ENCODE data around the gene RAP1GAP.

The RAP1GAP gene

GRCh38 chr1:21623410-21623961, 45.7 kb downstream of the RAP1GAP start:
- Histone ChIP-seq H3K79me2 (ENCODE audit: low read length) (no peaks in the 10 kb centered on the region), H3K27me3 (replicated peaks; ENCODE audit: insufficient read depth, low read length) (peaks cover 68% of the 10 kb centered on the region), H3K9me3 (replicated peaks; ENCODE audit: insufficient read depth, low read length) (no peaks in the 10 kb centered on the region), H3K9me2 (replicated peaks; ENCODE audit: insufficient read depth, low read length) (no peaks in the 10 kb centered on the region), H3K4me1 (ENCODE audit: low read length) (0 out of 2 replicates have a peak, but pooled peaks cover 4% of the 10 kb centered on the region), H4K20me1 (ENCODE audit: insufficient read depth, low read length) (no peaks in the 10 kb centered on the region), H3F3A (ENCODE audit: insufficient read depth, low read length) (no peaks in the 10 kb centered on the region), H2AFZ (ENCODE audit: low read length) (no peak overlapping the region), H3K27ac (ENCODE audit: low read length) (no peak overlapping the region), H3K4me2 (ENCODE audit: low read depth, low read length) (no peak overlapping the region), H3K36me3 (replicated peaks; ENCODE audit: insufficient read depth, low read length) (no peaks in the 10 kb centered on the region), H3K4me3 (ENCODE audit: low read length) (no peak overlapping the region), H3K9ac (ENCODE audit: low read length) (no peak overlapping the region)
- TF ChIP-seq, protein P1, sequence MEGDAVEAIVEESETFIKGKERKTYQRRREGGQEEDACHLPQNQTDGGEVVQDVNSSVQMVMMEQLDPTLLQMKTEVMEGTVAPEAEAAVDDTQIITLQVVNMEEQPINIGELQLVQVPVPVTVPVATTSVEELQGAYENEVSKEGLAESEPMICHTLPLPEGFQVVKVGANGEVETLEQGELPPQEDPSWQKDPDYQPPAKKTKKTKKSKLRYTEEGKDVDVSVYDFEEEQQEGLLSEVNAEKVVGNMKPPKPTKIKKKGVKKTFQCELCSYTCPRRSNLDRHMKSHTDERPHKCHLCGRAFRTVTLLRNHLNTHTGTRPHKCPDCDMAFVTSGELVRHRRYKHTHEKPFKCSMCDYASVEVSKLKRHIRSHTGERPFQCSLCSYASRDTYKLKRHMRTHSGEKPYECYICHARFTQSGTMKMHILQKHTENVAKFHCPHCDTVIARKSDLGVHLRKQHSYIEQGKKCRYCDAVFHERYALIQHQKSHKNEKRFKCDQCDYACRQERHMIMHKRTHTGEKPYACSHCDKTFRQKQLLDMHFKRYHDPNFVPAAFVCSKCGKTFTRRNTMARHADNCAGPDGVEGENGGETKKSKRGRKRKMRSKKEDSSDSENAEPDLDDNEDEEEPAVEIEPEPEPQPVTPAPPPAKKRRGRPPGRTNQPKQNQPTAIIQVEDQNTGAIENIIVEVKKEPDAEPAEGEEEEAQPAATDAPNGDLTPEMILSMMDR (IDR thresholded peaks at IDR 0.05; ENCODE audit: low read length), result no peak
- TF ChIP-seq EZH2phosphoT487 (IDR thresholded peaks at IDR 0.05; ENCODE audit: low read length) (no peak), EZH2 (optimal IDR thresholded peaks at IDR 0.05; ENCODE audit: low read depth, low read length) (no peak)
- no peak for DNase-seq

DNA sequence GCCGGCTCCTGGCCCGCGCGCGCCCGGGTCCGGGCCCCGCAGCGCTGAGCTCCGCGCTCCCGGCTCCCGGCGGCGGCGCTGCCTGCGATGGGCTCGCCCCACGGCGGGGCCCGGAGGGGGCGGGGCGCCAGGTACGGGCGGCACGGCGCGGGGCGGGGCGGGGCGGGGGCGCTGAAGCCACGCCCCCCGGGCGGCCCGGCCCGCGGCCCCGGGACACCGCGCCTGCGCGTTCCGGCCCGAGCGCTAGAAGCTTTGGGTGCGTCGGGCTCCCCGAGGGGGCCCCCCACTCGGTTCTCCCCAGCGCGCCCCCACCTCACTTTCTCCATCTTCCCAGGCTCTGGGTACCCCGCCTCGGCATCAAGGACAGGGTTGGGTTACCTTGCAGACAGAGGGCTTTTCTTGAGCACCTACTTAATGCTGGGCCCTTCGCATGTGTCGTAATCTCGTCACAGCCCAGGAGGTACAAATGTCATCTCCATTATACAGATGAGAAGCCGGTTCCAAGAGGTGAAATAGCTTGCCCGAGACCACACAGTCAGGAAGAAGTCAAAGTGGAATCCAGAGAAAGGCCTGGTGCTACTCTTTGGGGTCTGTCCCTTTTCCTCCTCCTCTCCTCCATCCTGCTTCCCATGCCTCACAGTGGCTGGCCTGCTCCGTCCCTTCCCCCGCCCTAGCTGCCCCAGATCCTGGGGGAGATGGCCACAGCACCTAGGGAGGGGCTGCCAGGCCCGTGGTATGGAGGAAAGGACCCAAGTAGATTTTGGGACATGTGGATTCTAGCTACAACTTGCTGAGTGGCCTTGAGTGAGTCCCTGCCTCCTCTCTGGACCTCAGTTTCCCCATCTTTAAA, 46.5 kb downstream of the RAP1GAP start:
- H3K4me3 ChIP-seq (ENCODE audit: low read length), result peak overlapping the region; percentile 49; the same call in 1 of the 2 replicates
- peak; percentile 59 for DNase-seq
- H3K4me2 ChIP-seq (ENCODE audit: low read depth, low read length), result peak overlapping the region; percentile 85
- 0 out of 2 replicates have a peak, but pooled peaks cover 4% of the 10 kb centered on the region for H3K4me1 ChIP-seq (ENCODE audit: low read length)
- no peaks in the 10 kb centered on the region for H3F3A ChIP-seq (ENCODE audit: insufficient read depth, low read length)
- H4K20me1 ChIP-seq (ENCODE audit: insufficient read depth, low read length), result no peaks in the 10 kb centered on the region
- H3K9me3 ChIP-seq (replicated peaks; ENCODE audit: insufficient read depth, low read length), result no peaks in the 10 kb centered on the region
- H3K79me2 ChIP-seq (ENCODE audit: low read length), result no peaks in the 10 kb centered on the region
- peak overlapping the region; percentile 94 for H2AFZ ChIP-seq (ENCODE audit: low read length)
- peaks cover 71% of the 10 kb centered on the region for H3K27me3 ChIP-seq (replicated peaks; ENCODE audit: insufficient read depth, low read length)
- H3K27ac ChIP-seq (ENCODE audit: low read length), result no peak overlapping the region
- H3K36me3 ChIP-seq (replicated peaks; ENCODE audit: insufficient read depth, low read length), result no peaks in the 10 kb centered on the region
- H3K9me2 ChIP-seq (replicated peaks; ENCODE audit: insufficient read depth, low read length), result no peaks in the 10 kb centered on the region
- no peak overlapping the region for H3K9ac ChIP-seq (ENCODE audit: low read length)
- TF ChIP-seq EZH2 (optimal IDR thresholded peaks at IDR 0.05; ENCODE audit: low read depth, low read length), result no peak
- no peak for TF ChIP-seq EZH2phosphoT487 (IDR thresholded peaks at IDR 0.05; ENCODE audit: low read length)
- TF ChIP-seq, protein P1 (IDR thresholded peaks at IDR 0.05; ENCODE audit: low read length), result no peak

DNA sequence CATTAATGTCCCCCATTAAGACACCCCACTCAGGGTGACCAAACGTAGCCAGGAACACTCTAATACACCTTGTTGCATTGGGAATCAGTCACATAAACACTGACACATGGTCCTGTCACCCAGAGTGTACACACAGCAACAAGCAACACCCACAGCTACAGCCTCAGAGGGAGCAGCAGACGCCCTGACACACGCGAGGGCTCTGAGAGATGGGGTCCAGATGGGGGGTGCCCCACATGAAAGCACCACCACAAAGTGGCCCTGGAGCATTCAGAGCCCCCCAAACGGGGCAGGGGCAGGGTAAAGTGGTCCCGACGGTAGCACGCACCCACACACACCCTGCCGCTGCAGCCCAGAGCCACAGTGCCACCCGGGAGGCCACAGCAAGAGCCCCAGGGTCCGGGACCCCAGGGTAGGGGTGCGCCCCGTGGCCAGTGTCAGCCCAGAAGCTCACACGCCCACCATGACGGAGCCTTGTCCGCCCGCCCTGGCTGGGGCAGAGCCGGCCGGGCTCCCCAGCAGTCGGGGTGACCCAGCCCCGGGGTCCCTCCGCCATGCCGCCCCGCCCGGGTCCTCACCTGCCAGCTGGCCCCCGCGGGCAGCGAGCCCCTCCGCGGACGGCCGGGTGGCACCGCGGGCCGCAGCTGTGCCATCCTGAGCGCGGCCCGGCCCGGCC, 47.3 kb downstream of the RAP1GAP start:
- Histone ChIP-seq H3K9me3 (replicated peaks; ENCODE audit: insufficient read depth, low read length) (no peaks in the 10 kb centered on the region), H3K4me2 (ENCODE audit: low read depth, low read length) (peak overlapping the region; percentile 18; the same call in 1 of the 2 replicates), H3K9me2 (replicated peaks; ENCODE audit: insufficient read depth, low read length) (no peaks in the 10 kb centered on the region), H3K4me3 (ENCODE audit: low read length) (no peak overlapping the region), H3F3A (ENCODE audit: insufficient read depth, low read length) (no peaks in the 10 kb centered on the region), H3K79me2 (ENCODE audit: low read length) (no peaks in the 10 kb centered on the region), H3K36me3 (replicated peaks; ENCODE audit: insufficient read depth, low read length) (no peaks in the 10 kb centered on the region), H3K4me1 (ENCODE audit: low read length) (0 out of 2 replicates have a peak, but pooled peaks cover 4% of the 10 kb centered on the region), H3K27ac (ENCODE audit: low read length) (no peak overlapping the region), H3K27me3 (replicated peaks; ENCODE audit: insufficient read depth, low read length) (peaks cover 63% of the 10 kb centered on the region), H4K20me1 (ENCODE audit: insufficient read depth, low read length) (no peaks in the 10 kb centered on the region), H2AFZ (ENCODE audit: low read length) (no peak overlapping the region), H3K9ac (ENCODE audit: low read length) (no peak overlapping the region)
- no peak for TF ChIP-seq EZH2 (optimal IDR thresholded peaks at IDR 0.05; ENCODE audit: low read depth, low read length)
- TF ChIP-seq EZH2phosphoT487 (IDR thresholded peaks at IDR 0.05; ENCODE audit: low read length), result no peak
- TF ChIP-seq, protein P1 (IDR thresholded peaks at IDR 0.05; ENCODE audit: low read length), result no peak
- DNase-seq, result no peak

Measured in MM.1S (cell line).